HG02981 (cell line): ENCODE results near the gene MED17.
"Not testable (repeated sequence)": the region's sequence is repeated elsewhere in the genome, so short reads cannot be mapped to it uniquely, and the experiment has no call there.

Experiments
- ATAC-seq: cut with Tn5 transposase; IDR thresholded peaks from one replicate; pipeline ENCODE4 v1.9.1; 2021; ENCODE audit warnings: mild to moderate bottlenecking, moderate library complexity; ENCODE audit not compliant: unreplicated experiment

Gene MED17, protein sequence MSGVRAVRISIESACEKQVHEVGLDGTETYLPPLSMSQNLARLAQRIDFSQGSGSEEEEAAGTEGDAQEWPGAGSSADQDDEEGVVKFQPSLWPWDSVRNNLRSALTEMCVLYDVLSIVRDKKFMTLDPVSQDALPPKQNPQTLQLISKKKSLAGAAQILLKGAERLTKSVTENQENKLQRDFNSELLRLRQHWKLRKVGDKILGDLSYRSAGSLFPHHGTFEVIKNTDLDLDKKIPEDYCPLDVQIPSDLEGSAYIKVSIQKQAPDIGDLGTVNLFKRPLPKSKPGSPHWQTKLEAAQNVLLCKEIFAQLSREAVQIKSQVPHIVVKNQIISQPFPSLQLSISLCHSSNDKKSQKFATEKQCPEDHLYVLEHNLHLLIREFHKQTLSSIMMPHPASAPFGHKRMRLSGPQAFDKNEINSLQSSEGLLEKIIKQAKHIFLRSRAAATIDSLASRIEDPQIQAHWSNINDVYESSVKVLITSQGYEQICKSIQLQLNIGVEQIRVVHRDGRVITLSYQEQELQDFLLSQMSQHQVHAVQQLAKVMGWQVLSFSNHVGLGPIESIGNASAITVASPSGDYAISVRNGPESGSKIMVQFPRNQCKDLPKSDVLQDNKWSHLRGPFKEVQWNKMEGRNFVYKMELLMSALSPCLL

DNA sequence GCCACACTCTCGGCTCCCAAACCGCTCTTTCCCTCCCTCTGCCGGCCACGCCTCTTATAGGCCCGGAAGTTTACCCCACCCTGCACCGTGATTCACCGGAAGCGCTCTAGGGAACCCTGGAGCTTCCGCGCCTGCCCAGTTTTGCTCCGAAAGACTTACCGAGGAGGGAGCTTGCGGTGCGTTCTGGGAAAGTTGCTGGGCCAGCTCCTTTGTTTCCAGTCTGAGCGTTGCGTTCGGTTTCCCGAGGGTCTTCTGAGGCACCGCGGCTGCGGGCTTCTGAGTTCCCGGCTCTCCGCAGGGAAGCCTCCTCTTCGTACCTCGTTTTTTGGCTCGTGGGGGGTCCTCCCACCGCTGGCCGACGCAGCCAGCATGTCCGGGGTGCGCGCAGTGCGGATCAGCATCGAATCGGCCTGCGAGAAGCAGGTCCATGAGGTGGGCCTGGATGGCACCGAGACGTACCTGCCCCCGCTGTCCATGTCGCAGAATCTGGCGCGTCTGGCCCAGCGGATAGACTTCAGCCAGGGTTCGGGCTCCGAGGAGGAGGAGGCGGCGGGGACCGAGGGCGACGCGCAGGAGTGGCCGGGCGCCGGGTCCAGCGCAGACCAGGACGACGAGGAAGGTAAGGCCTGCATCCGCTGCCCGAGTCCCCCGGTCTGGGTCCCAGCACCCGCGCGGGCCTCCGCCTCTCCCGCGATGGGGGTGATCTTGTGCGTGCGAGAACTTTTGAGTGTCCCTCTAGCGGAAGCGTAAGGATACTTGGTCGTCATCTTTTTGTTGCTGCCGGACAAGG is at the start of gene MED17:
Gene MED17 (plus strand): TSS at position 138 of the 790 bp plus-strand sequence. CDS start 232 bp downstream, at position 370.
- ATAC-seq, result peak; percentile 94

DNA sequence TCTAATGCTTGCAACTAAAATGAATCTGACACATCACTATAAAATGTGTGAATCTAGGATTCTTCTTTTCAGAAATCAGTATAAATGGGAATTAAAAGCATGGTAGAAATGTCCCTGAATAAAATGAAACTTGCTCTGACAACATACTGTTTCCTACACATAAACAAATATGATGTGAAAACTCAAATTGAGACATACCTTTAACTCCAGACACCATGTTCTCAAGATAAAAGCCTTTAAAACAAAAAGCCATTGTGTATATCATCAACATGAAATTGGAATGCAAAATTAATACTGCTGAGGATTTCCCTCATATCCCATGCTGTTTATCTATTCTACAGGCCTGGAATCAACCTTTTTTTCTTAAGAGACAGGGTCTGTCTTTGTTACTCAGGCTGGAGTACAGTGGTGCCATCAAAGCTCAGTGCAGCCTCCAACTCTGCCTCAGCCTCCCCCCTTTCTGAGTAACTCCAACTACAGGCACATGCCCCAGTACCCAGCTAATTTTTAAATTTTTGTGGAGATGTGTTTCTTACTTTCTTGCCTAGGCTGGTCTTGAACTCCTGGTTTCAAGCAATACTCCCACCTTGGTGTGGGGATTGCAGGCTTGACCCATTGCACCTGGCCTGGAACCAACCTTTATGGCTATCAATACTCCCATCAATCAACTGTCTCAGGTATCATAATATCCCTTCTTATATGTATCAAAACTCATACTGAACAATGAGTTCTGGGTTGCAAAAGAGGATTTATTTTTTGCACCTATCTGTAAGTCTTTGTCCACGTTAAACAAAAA is 49.5 kb upstream of the MED17 start:
- no peak for ATAC-seq

DNA sequence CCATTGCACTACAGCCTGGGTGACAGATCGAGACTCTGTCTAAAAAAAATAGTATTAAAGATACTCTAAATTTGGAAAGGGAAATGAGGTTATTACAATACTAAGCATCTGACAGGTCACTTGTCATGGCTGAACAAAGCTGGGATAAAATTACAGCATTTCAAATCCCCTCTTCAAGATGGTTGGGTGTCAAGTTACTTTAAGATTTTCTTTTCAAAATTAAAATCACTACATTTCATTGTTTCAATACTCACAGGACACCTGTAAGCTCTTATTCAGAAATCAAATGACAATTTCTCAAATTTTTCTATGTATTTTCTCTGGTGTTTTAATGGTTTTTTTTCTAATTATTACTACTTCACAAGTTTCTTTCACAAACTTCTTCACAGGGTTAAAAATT is 48.5 kb upstream of the MED17 start:
- no peak for ATAC-seq

DNA sequence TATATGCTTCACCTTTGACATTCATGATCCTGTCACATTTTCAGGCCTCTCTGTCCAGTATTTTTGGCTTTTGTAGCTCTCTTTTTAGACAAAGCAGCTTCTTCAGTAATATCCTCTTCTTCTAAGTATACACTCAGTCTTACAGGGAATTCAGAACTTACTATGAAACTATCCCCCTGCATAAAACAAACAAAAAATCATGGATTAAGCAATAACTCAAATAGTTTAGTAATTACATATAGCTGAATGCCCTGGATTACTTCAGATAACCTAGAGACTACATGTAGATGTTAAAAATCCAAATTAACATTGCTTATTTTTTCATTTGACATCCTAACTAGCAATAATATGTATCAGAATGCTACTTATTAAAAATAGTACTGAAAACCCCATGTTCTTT is 48.0 kb upstream of the MED17 start:
- ATAC-seq, result no peak

DNA sequence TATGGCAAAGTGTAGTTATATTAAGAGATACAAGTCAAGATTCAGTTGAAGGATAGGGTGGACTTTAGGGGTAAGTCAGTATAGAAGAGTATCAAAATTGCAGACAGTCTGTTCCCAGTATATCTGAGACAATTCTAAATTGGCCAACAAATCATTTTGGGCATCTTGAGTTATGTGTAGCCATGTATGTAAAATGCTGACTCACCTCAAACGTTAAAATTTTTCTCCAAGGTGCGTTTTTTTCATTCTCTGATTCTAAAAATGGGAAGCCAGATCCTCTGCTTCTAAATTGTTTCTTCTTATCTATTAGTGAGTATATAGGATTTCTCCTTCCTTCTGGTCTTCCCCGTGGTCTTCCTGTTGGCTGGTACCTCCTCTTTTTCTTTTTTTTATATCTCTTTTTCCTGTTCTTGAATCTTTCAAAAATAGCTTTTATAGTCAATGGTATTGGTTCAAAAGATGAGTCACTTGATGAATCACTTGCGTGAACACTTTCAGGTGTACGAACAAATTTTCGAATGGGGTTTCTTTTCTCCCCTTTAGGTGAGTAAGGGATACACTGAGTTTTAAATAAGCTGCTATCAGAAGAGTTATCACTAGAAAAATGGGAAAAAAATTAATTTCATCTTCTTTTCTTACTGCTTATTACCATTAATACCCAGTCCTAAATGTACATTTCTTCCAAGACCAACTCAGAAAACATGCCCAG is 46.0 kb upstream of the MED17 start:
- ATAC-seq, result no peak

DNA sequence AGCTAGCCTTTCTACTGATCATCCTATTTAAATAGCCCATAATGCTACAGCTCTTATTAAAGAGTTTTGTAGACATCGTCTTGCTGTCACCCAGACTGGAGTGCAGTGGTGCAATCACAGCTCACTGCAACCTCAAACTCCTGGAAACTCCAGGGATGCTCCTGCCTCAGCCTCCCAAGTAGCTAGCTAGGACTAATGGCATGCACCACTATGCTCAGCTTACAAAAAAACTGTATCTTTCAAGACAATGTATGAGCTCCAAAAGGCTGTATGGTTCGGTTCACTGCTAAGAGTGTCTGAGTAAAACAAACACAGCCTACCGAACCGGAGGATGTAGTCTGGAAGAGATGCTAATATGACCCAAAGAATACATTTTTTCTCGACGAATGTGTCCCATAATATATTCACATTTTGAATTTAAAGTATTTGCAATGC is 45.4 kb upstream of the MED17 start:
- ATAC-seq, result no peak

DNA sequence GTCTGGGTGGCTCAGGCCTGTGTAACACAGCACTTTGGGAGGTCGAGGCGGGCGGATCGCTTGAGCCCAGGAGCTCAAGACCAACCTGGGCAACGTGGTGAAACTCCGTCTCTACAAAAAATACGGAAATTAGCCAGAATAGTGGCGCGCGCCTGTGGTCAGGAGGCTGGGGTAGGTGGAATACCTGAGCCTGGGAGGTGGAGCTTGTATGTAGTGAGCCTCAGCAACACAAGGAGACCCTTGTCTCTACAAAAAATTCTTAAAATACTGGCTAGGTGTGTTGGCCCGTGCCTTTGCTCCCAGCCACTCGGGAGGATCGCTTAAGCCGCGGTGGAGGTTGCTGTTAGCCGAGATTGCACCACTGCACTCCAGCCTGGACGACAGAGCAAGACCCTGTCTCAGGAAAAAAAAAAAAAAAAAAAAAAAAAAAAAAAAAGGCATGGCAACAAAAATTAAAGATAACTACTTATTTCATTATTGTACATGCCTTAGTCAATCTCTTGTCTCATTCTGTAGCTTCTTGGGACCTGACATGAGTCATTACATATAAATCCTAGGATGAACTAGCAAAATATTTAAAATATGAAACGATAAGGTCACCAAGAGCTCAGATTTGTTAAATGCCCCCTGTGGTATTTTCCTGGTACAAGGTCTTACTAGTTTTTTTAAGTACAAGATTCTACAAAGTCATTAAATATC is 43.9 kb upstream of the MED17 start:
- peak; percentile 18 for ATAC-seq

DNA sequence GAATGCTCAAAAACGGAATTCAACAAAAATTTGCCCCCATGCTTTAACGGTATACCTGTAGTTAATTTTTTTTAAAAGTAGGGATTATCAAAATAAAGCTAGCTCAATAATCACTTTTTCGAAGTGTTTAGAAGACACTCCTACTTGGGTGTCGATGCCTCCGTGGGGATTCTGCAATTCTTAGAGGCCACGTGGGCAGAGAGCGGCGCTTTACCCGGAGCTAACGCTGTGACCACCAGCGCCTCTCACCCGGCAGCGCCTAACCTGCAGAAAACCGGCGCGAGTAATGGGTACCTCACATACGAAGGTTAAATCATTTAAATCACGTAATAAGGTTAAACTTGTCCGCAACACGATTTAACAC is 43.4 kb upstream of the MED17 start:
- peak; percentile 32 for ATAC-seq

DNA sequence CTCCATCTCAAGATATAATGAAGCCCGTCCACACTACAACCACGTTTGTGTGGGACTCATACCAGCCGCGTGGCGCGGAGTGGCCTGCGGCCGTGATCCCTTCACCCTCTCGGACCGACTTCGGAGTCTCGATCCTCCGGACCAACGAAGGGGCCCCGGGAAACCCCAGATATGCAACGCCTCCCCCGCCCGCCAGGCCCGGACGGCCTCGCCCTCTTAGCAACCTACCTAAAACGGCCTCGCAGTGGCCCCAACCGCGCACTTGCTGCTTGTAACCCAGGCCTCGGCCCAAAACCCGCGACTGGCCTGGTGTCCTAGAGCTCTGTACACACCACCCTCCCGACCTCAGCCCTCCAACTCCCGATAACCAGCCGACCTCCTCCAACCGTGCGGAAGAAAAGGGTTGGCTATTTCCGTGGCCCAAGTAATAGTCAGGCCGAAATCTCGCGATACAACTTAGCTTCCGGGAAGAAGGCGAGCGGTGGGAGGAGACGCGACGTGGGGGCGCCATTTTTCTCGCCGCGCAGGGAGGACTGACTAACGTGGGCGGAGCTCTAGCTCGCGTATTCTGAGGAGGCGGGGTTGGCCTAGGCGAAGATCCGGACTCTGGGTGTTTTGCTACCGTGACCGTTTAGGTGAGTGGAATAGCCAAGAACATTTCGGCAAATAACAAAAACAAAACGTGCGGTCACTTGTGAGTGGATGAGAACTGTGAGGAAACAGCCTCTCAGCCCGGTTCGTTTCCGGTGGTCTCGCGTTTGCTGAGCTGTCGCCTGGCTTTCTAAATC is 42.8 kb upstream of the MED17 start, which contains the start of the genes C11orf54 and TAF1D:
Gene C11orf54 (plus strand): TSS at position 579 of the 788 bp plus-strand sequence. CDS start 5,722 bp downstream, outside the sequence.
Gene TAF1D (minus strand): TSS at position 402 of the 788 bp plus-strand sequence. CDS start 2,191 bp downstream, outside the sequence.
- peak; percentile 80 for ATAC-seq

DNA sequence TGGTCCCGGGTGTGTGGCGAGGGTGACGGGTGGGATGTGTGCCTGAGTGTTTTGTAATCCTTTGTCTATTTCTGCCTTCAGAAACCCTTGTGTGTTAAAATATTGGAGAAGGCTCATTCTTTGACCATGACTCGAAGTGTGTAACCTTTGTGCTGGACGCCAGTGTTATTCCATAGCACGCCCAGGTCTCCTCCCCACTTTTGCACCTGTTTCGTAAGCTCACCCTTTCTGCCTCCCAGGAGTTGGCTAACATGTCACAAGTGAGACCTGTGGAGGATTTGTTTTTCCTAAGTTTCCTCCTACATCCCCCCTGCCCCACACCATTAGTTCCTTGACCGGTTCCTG is 42.2 kb upstream of the MED17 start:
- ATAC-seq, result peak; percentile 15

DNA sequence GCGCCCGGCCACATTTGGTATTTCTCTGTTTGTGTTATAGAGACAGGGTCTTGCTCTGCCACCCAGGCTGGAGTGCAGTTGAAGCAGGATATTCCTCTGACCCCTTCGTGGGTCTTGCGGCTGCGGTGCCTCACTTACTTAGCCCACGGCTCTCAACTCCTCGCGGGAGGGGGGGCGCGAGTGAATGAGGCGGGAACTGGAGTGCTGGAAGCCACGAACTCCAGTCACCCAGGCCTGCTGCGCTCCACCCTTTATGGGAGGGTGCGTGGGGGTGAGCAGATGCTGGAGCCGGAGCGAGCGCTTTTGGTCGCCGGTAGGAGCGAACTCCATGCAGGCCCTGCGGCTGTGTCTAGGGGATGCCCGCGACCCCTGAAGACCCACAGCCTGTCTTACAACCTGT is 40.8 kb upstream of the MED17 start:
- no peak for ATAC-seq

DNA sequence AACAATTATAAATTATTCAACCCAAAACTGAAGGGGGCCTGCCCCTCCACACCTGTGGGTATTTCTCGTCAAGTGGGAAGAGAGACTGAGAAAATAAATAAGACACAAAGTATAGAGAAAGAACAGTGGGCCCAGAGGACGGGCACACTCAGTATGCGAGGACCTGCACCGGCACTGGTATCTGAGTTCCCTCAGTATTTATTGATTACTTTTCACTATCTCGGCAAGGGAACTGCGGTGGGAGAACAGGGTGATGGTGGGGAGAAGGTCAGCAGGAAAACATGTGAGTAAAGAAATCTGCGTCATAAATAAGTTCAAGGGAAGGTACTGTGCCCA is 39.4 kb upstream of the MED17 start:
- no peak for ATAC-seq

DNA sequence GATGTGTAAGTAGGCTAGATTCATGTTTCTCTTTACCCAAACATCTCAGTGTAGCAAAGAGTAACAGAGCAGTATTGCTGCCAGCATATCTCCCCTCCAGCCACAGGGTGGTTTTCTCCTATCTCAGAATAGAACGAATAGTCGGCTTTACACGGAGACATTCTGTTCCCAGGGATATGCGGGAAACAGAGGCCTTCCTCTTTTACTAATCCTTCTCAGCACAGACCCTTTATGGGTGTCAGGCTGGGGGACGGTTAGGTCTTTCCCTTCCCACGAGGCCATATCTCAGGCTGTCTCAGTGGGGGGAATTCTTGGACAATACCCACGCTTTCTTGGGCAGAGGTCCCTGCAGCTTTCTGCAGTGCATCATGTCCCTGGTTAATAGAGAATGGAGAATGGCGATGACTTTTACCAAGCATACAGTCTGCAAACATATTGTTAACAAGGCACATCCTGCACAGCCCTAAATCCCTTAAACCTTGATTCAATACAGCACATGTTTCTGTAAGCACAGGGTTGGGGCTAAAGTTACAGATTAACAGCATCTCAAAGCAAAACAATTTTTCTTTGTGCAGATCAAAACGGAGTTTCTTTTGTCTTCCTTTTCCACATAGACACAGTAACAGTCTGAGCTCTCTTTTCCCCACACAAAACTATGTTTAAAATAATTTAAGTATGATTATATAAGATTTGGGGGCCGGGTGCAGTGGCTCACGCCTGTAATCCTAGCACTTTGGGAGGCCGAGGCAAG is 38.9 kb upstream of the MED17 start:
- ATAC-seq, result not testable (repeated sequence)

DNA sequence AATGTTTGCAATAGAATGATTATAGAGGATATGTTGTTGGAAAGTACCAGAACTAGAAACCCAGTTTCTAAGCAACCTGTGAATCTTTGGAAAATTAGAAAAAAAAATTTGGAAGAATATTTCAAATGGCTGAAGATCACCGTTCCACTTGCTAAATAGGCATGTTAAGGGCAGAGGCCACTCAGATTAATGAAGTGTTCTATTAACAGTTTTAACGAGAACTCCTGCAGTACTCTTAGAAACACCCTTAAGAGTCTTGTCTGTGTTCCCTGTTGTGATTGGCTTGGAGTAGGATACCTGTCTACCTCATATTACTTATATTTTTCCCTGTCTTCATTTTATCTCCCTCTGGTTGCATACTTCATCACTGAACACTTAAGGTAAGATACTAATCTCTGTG is 38.0 kb upstream of the MED17 start:
- no peak for ATAC-seq

DNA sequence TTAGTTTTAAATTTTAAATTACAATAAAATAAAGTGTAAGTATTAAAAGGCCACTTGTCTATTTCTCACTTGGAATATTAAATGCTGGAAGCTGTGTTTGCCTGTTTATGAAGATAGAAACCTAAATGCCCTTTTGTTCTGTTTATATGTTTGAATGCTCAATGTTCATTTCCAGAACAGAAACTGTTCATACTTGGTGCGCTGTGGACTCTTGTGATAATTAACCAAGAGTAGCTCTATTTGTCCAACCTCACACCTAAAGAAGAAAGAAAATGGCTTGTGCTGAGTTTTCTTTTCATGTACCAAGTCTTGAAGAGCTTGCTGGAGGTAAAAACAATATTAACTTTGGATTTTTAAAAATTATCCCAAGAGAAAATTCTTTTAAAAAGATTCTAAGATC is 37.0 kb upstream of the MED17 start:
- peak; percentile 97 for ATAC-seq

DNA sequence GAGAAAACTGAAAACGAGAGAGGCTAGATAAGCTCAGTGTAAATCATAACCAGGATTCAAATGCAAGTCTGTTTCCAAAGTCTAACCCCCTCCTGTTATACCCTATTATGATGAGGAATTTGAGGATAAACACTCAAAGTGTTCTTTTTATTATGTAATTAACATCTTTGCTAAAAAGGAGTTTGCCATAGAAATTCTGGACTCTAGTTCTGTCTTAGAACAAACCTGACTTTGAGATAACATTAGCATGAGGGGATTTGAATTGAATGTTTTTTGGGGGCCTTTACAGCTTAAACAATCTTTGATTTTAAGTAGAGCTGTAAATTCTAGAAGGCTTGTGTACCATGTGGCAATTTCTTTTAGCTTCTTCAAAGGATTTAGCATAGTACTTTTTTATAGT is 33.1 kb upstream of the MED17 start:
- ATAC-seq, result no peak

DNA sequence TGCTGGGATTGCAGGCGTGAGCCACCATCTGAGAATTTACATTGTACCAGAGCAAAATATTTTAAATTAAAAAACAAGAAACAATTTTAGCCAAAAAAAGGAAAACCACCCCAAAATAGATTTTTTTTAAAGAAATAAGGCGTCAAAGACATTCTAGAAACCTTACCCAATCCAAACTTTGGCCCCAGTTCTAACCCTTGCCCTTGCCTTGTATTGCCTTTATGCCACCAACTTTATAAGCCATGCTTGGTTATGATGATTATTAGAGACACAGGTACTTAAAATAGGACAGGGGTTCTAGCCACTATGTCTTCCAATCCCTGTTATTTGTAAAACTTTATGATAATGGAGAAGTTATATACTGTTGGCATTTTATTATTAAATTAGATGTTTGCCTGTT is 30.8 kb upstream of the MED17 start:
- no peak for ATAC-seq

DNA sequence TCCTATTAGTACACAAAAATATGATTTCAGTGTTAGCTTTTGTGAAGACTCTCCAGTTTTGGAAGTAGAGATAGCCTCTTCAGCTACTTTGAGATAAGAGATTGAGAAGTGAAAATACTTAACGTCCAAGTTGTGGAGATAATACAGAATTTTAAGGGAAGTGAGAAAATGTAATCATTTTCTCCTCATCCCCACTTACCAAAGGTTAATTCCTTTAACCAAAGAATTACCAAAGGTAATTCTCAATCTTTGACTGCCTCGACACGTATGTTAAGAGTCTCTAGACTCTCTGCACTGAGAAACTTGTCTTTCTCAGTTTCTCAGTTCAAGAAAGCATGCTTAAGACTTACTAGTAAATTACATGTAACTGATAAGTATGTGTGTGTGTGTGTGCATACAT is 27.3 kb upstream of the MED17 start:
- ATAC-seq, result no peak
